ENCODE measurements around the gene CD79A. TPM values are rescaled to one million over a fixed set of nuclear protein-coding genes. Genes with fewer than 3 reads are reported as not detected.

The CD79A gene
- total RNA-seq, 1 donor from 2014 or later = not detected

- no peak overlapping the region for H3K4me3 Mint-ChIP-seq (ENCODE audit: unreplicated experiment)
- H3K9me3 Mint-ChIP-seq (ENCODE audit: low read depth) = no peaks in the 10 kb centered on the region
- H3K4me1 Mint-ChIP-seq (ENCODE audit: low read depth) = peaks cover 7% of the 10 kb centered on the region
- peaks cover 5% of the 10 kb centered on the region for H3K36me3 Mint-ChIP-seq (ENCODE audit: low read depth)
- no peak for DNase-seq (ENCODE audit: low spot score)
- no peak overlapping the region for H3K27ac Mint-ChIP-seq (ENCODE audit: unreplicated experiment)
- H3K27me3 Mint-ChIP-seq (ENCODE audit: low read depth) = peaks cover 37% of the 10 kb centered on the region
- no peak for TF ChIP-seq CTCF (IDR thresholded peaks at IDR 0.05)
These were observed 49.1 kb downstream of the CD79A start for GRCh38 chr19:41926028-41926762.

GRCh38 chr19:41926763-41927496 lies 49.9 kb downstream of the CD79A start:
- peaks cover 40% of the 10 kb centered on the region for H3K27me3 Mint-ChIP-seq (ENCODE audit: low read depth)

DNA sequence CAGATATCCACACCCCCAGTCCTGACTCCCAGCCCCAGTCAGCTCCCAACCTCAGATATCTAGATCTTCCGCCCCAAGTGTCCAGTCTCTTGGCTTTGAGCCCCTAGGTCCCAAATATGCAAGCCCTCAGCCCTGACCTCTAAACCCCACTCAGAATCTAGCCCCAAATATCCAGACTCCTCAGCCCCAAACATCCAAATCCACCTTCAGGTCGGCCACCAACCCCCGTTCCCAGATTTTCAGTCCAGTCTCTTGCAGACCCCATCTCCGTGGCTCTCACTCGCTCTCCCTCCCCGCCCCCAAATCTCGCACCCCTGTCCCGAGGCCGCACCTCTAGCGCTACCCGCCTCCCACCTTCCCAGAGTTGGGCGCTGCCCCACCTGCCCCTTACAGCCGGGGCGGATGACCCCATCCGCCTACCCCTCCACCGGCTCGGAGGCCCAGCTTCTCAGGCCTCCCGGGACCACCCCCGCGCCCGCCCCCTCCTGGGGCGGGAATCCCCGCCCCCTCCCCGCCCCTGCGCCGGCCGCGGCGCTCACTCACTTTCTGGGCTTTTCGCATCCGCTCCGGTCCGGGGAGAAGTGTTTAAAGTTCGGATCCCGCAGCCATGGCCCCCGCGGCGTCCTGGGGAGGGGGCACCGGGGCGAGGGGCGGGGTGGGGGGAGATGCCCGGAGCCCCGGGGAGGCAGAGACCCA lies 50.6 kb downstream of the CD79A start:
- TF ChIP-seq CTCF (IDR thresholded peaks at IDR 0.05) = no peak
- Mint-ChIP-seq H3K27ac (ENCODE audit: unreplicated experiment) (no peak overlapping the region), H3K36me3 (ENCODE audit: low read depth) (peaks cover 3% of the 10 kb centered on the region), H3K4me1 (ENCODE audit: low read depth) (peaks cover 7% of the 10 kb centered on the region), H3K9me3 (ENCODE audit: low read depth) (no peaks in the 10 kb centered on the region), H3K27me3 (ENCODE audit: low read depth) (peaks cover 39% of the 10 kb centered on the region), H3K4me3 (ENCODE audit: unreplicated experiment) (peak overlapping the region; percentile 75)
- DNase-seq (ENCODE audit: low spot score) = no peak

More at GRCh38 chr19:41926763-41927496, 49.9 kb downstream of the CD79A start:
- DNase-seq (ENCODE audit: low spot score) = no peak
- H3K36me3 Mint-ChIP-seq (ENCODE audit: low read depth) = peaks cover 3% of the 10 kb centered on the region
- H3K4me1 Mint-ChIP-seq (ENCODE audit: low read depth) = peaks cover 7% of the 10 kb centered on the region
- no peak for TF ChIP-seq CTCF (IDR thresholded peaks at IDR 0.05)
- no peaks in the 10 kb centered on the region for H3K9me3 Mint-ChIP-seq (ENCODE audit: low read depth)
- H3K4me3 Mint-ChIP-seq (ENCODE audit: unreplicated experiment) = no peak overlapping the region
- H3K27ac Mint-ChIP-seq (ENCODE audit: unreplicated experiment) = no peak overlapping the region

DNA sequence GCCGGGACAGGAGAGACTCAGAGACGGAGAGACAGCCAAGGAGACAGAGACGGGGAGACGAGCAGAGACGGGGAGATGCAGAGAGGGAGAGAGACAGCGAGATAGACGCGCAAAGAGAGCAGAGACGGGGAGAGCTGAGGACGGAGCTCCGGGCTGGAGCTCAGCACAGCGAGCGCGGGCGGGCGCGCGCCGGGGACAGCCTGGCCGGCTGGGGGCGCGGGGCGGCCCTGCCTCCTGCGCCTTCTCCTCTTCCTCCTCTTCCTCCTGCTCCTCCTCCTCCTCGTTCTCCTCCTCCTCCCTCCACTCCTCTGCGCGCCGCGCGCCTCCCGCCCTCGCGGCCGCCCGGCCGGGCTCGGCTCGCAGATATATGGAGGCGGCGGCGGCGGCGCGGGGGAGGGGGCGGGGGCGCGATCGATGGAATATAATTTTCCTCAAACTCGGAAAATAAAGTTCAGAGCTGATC lies 51.2 kb downstream of the CD79A start, which contains the start of gene ERFL:
Gene ERFL, minus strand, starts transcription at position 229 of the 463 bp plus-strand sequence. CDS start 15,530 bp downstream, outside the sequence.
- peak; percentile 27 for TF ChIP-seq CTCF (IDR thresholded peaks at IDR 0.05)
- DNase-seq (ENCODE audit: low spot score) = no peak
- Mint-ChIP-seq H3K36me3 (ENCODE audit: low read depth) (peaks cover 3% of the 10 kb centered on the region), H3K4me1 (ENCODE audit: low read depth) (peaks cover 7% of the 10 kb centered on the region), H3K27me3 (ENCODE audit: low read depth) (peaks cover 38% of the 10 kb centered on the region), H3K27ac (ENCODE audit: unreplicated experiment) (no peak within 1 kb of the TSS), H3K4me3 (ENCODE audit: unreplicated experiment) (peak within 1 kb of the TSS; percentile 75), H3K9me3 (ENCODE audit: low read depth) (no peaks in the 10 kb centered on the region)

Measured in chondrocyte (in vitro differentiated cells).